Cardiac fibroblast (primary cell): Measurements from ENCODE around the gene ASIC3.
"Not testable (repeated sequence)": the region's sequence is repeated elsewhere in the genome, so short reads cannot be mapped to it uniquely, and the experiment has no call there.

Experiments used
- DNase-seq, 2 donors: peaks; one replicate each; pipeline versions ENCODE4 v3.0.0 to v3.0.0-alpha.2; 2010; ENCODE audit warnings: low read depth in 2 of 2
- H3K4me3 ChIP-seq, 2 donors: replicated peaks in 1 of 2; 1 replicate in 1 of 2; 2 replicates in 1 of 2; pipeline ENCODE4 v1.5.1; 2011; ENCODE audit warnings: low read depth in 2 of 2, low read length in 2 of 2, mild to moderate bottlenecking in 2 of 2, moderate library complexity in 1 of 2
- TF ChIP-seq, protein P1 (sequence below): IDR thresholded peaks from one replicate; pipeline ENCODE4 v1.5.1; 2011; ENCODE audit warnings: low read depth, mild to moderate bottlenecking, low read length, inconsistent platforms

ASIC3 gene

DNA sequence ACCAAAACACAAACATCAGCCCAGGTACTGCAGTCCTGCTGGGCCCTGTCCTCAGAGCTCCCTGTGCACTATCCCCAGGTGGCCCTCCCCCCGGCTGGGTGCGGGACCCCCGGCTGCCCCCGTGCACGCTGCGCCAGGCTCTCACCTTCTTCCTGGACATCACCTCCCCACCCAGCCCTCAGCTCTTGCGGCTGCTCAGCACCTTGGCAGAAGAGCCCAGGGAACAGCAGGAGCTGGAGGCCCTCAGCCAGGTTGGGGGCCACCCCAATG, 38.4 kb upstream of the ASIC3 start:
- TF ChIP-seq, protein P1, sequence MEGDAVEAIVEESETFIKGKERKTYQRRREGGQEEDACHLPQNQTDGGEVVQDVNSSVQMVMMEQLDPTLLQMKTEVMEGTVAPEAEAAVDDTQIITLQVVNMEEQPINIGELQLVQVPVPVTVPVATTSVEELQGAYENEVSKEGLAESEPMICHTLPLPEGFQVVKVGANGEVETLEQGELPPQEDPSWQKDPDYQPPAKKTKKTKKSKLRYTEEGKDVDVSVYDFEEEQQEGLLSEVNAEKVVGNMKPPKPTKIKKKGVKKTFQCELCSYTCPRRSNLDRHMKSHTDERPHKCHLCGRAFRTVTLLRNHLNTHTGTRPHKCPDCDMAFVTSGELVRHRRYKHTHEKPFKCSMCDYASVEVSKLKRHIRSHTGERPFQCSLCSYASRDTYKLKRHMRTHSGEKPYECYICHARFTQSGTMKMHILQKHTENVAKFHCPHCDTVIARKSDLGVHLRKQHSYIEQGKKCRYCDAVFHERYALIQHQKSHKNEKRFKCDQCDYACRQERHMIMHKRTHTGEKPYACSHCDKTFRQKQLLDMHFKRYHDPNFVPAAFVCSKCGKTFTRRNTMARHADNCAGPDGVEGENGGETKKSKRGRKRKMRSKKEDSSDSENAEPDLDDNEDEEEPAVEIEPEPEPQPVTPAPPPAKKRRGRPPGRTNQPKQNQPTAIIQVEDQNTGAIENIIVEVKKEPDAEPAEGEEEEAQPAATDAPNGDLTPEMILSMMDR: no peak
- no peak overlapping the region for H3K4me3 ChIP-seq
- no peak for DNase-seq

DNA sequence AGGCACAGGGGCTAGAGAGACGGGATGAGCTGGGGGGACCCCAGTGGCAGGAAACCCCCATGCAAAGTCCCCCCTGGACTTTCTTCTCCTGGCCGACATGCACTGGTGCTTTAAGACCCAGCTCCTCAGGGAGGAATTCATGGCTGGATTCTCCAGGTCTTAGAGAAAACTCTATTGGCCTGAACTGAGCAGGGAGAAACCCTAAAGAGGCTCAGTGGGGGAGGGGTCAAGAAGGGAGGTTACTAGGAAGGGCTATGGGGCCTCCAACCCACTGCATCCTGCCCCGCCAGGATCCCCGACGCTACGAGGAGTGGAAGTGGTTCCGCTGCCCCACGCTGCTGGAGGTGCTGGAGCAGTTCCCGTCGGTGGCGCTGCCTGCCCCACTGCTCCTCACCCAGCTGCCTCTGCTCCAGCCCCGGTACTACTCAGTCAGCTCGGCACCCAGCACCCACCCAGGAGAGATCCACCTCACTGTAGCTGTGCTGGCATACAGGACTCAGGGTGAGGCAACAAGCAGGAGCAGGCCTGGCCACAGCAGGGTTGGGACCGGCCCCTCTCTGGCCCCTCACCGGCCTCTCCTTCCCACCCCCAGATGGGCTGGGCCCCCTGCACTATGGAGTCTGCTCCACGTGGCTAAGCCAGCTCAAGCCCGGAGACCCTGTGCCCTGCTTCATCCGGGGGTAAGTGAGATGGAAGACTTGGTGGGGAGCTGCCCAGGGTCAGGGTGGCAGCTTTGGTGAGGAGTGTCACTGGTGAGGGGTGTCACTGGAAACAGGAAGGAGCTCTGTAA, 37.8 kb upstream of the ASIC3 start:
- TF ChIP-seq, protein P1: no peak
- peak overlapping the region in 1 of 2 donors; percentile 8 for H3K4me3 ChIP-seq
- DNase-seq: peak in 1 of 2 donors; percentile 51

DNA sequence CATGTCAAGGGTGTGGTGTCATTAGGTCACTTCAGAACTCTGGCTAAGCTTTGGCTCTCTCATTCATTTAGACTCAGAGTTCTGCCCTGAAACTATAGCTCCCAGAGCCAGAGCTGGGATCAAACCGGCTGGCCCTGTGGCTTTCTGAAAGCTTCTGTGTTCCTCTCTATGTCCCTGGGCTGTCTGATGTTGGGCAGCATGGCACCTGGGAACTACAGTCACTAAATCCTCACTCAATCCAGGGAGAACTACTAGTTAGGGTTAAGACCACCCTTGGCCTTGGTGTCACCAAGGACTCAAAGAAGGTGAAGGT, 37.3 kb upstream of the ASIC3 start:
- H3K4me3 ChIP-seq: no peak overlapping the region
- TF ChIP-seq, protein P1: no peak
- DNase-seq: no peak

DNA sequence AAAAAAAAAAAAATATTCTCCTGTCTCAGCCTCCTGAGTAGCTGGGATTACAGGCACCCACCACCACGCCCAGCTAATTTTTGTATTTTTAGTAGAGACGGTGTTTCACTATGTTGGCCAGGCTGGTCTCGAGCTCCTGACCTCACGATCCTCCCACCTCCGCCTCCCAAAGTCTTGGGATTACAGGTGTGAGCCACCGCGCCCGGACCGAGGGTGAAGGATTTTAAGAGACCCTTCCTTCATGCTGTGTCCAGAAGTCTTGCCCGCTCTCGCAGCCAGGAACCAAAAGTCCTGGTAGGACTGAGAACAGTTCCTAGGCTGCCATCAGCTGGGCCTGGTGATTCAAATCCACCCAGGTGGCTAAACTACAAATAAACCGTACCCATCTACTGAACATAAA, 36.7 kb upstream of the ASIC3 start:
- not testable (repeated sequence) for DNase-seq, H3K4me3 ChIP-seq

DNA sequence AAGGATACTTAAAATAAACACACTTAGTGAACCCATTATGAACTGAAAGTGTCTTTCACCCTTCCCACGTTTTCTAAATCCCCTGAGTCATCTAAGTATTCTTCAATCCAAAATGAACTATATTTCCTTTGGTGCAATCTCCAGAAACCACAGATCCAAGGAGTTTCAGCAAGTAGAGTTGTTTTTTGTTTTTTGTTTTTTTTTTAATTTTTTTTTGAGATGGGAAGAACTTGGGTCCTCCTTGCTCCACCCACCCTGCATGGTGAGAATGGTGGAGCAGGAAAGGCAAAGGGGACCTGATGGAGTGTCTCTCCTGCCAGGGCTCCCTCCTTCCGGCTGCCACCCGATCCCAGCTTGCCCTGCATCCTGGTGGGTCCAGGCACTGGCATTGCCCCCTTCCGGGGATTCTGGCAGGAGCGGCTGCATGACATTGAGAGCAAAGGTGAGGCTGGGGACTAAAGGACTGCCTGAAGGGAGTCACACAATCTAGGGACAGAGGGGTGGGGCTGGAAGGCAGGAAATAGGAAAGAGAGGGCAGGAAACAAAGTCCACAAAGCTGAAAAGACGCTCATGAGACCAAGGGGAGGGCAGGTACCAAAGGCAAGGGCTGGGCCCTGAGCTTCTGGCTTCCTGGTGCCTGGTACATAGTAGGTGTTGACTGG, 36.2 kb upstream of the ASIC3 start:
- no peak overlapping the region for H3K4me3 ChIP-seq
- no peak for DNase-seq
- TF ChIP-seq, protein P1: no peak

DNA sequence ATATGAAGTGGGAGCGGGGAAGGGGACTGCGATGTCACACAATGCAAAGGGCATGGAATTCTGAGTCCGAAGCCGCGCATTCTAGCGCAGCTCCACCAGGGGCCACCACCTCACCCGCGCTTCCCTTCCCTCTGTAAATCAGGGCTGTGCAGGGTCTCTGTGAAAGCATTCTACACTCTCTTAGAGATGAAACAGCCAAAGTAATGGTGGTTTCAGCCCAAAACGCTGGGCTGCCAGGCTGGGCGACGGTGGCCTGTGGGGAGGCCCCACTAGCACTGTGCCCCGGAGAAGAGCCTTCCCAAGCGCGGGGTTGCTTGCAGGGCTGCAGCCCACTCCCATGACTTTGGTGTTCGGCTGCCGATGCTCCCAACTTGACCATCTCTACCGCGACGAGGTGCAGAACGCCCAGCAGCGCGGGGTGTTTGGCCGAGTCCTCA, 35.4 kb upstream of the ASIC3 start:
- TF ChIP-seq, protein P1: peak; percentile 66
- DNase-seq: peak; percentile 19 to 47
- H3K4me3 ChIP-seq: no peak overlapping the region

DNA sequence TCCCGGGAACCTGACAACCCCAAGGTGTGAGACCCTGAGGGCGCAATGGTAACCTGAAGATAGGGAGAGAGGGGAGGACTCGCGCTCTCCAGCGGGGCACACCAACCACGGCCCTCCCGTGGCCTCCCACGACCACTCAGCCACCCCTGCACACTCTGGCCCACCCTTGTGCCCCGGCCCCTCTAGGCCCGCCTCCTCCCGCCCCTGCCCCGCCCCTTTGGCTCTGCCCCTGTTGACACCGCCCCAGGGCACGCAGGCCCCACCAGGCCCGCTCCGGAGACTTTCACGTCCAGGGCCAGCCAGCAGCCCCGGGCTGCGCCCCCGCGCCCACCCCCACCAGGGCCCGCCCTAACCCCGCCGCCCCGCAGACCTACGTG, 35.0 kb upstream of the ASIC3 start:
- H3K4me3 ChIP-seq: peak overlapping the region in 1 of 2 donors; percentile 24
- TF ChIP-seq, protein P1: no peak
- DNase-seq: no peak
